HG03103 (cell line): ENCODE measurements around the gene PLXDC2.
"Not testable (repeated sequence)": the region's sequence is repeated elsewhere in the genome, so short reads cannot be mapped to it uniquely, and the experiment has no call there.

Source experiments
- ATAC-seq: cut with Tn5 transposase; IDR thresholded peaks from one replicate; pipeline ENCODE4 v1.9.1; 2021; ENCODE audit warnings: low read depth; ENCODE audit not compliant: unreplicated experiment

PLXDC2 gene

DNA sequence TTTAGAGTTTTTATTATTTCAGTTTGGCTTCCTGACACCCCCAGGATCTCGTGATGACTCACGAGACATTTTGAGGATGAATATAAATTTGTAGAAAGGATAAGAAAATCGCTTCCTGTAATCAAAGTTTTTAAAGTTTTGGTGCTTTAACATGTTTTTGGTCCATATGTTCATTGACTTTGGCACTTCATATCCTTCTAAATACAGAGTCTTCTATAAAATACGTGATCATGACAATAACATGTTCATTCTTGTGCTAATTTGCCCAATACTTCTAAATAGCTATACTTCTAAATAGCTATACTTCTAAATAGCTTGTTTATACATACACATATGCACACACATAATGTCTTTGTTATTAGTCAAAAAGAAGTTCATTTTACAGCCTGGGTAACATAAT is 341.9 kb downstream of the PLXDC2 start:
- ATAC-seq = no peak

DNA sequence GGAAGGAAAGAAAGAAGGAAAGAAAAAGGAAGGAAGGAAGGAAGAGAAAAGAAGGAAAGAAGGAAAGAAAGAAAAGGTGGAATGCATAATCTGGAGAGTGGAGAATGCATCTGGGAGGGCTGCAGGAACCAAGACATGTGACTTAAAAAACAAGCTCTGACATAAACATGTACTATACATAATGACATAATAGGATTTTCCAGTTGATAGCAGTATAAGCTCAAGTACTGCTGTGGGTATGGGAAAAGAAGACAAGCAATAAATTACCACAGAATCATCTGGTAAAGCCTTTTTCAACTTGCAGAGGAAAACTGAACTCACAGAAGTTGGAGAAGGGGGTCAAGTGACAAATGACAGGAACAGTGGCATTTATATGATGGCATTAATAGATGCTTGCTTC is 345.9 kb downstream of the PLXDC2 start:
- ATAC-seq = no peak

DNA sequence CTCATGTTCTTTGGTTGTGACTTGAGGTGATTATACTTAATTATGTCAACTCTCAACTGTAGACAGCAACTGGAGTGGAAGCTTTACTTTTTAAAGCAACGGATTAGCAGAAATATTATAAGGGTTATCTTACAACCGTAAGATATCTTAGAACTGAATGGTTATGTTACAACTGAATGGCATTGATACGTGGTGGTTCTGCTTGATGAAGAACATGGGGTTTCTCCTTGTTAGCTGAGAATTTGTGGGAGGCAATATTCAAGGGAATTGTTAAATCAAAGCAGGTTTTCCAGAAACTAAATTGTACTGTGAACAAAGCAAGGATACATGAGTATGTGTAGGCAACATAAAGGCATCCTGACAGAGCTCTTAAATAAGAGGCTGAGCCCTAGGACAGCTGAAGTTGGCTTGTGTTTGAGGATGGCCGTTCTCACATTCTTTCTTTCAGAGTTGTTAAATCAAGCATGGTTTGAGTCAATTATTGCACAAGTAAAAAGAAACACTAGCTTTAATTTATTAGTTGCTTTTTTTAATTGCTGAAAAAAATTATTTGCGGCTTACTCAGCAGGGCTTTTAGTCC is 350.0 kb downstream of the PLXDC2 start:
- no peak for ATAC-seq

DNA sequence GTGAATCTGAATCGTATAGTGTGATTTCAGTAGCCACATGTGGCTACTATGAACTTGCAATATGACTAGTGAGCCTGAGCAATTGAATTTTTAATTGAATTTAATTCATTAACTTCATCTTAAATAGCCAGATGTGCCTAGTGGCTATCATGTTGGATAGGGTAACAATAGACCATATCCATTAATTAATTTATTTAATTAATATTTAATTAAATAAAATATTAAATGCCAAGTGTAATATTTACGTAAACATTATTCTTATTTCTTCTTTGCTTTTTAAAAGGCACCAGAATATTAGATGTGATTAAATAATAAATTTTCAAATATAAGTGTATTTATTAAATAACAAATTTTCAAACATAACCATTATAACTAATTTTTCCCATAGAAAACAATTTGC is 354.4 kb downstream of the PLXDC2 start:
- ATAC-seq = no peak

- no peak for ATAC-seq
Observed at GRCh38 chr10:20173046-20173445, 356.8 kb downstream of the PLXDC2 start.

- no peak for ATAC-seq
Observed at GRCh38 chr10:20175719-20176118, 359.5 kb downstream of the PLXDC2 start.

GRCh38 chr10:20180766-20181165 is 364.5 kb downstream of the PLXDC2 start:
- ATAC-seq = no peak

DNA sequence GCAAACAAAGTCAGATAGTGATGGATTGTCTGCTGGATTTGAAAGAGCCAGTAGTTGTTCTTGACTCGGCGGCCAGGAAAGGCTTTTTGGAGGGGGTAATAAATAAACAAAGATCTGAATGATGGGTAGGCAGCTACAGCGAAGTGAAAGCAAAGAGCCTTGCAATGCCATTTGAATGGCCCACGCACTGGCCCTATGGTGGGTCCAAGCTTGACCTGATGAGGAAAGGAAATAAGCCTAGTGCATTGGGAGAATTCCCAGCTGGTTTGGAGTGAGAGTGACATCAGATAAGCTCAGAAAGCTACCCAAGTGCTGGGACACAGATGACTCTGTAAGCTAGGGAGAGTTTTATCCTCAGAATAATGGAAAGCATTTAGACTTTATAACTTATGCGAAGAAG is 365.2 kb downstream of the PLXDC2 start:
- ATAC-seq = no peak

- ATAC-seq = no peak
Observed at GRCh38 chr10:20185116-20185515, 368.9 kb downstream of the PLXDC2 start.

DNA sequence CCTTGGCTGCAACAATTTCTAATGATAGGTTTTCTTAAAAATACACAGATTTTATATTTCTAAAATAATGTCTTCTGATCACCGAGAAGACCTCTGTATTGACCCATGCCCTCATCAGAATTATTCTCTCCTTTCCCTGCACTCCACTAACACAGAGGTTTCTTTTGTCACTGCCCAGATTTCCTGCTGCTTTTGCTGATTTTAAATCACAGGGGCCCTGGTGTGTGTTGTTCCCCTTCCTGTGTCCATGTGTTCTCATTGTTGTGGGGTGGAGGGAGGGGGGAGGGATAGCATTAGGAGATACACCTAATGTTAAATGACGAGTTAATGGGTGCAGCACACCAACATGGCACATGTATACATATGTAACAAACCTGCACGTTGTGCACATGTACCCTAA is 375.2 kb downstream of the PLXDC2 start:
- ATAC-seq = not testable (repeated sequence)

DNA sequence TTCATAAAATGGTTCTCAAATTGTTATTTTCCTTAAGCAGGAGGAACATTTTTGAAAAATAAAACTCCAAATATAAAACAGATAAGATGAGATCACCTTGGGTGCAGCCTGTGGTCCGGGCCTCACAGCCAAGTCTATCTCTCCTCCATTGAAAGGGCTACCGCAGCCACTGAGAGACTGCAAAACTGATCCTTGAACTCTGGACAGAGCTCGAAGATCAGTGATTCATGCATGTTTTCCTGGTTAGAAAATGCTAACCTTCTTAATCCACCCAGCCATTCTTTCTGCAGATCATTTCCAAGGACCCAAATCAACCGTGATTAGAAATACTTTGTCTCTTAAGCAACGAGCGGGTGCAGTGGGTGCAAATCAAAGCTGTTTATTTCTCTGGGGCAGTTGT is 378.8 kb downstream of the PLXDC2 start:
- ATAC-seq = no peak

DNA sequence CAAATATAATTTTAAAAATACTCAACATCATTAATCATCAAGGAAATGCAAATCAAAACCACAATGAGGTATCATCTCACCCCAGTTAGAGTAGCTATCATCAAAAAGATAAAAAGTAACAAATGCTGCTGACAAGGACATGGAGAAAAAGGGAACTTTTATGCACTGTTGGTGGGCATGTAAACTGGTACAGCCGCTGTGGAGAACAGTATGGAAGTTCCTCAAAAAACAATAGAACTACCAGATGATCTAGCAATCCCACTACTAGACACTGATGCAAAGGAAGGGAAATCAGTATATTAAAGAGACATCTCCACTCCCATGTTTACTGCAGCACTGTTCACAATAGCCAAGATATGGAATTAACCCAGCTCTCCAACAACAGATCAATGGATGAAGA is 384.5 kb downstream of the PLXDC2 start:
- no peak for ATAC-seq

GRCh38 chr10:20202337-20202736 is 386.1 kb downstream of the PLXDC2 start:
- no peak for ATAC-seq

GRCh38 chr10:20207653-20208052 is 391.4 kb downstream of the PLXDC2 start:
- no peak for ATAC-seq

DNA sequence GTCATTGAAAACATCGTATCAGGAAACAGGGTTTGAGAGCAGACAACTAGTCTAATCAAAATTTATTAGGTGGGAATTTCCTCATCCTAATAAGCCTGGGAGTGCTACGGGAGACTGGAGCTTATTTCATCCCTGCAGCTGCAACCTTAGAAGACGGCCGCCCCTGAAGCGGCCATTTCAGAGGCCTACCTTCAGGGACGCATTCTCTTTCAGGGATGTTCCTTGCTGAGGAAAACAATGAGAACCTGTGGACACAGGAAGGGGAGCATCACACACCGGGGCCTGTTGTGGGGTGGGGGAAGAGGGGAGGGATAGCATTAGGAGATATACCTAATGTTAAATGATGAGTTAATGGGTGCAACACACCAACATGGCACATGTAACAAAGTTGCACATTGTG is 392.9 kb downstream of the PLXDC2 start:
- ATAC-seq = not testable (repeated sequence)

GRCh38 chr10:20215547-20216152 is 399.4 kb downstream of the PLXDC2 start:
- no peak for ATAC-seq

GRCh38 chr10:20221356-20221755 is 405.1 kb downstream of the PLXDC2 start:
- no peak for ATAC-seq

DNA sequence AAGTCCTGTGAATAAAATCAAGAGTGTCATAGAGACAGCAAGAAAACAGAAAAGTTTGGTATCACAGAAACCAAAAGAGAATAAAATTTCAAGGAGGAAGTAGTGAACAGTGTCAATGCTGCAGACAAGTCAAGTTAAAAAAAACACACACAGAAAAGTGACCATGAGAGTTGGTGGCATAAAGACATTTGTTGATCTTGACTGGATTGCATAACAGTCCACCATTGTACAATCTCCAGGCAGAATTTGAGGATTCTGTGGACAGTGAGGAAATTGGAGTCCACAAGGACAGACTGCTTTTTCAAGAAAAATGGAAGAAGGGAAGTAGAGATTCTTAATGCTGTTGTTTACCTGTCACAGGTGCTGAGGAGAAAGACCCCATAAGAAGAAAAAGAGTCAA is 412.5 kb downstream of the PLXDC2 start:
- ATAC-seq = no peak

GRCh38 chr10:20232079-20232705 is 416.0 kb downstream of the PLXDC2 start:
- ATAC-seq = no peak

GRCh38 chr10:20233423-20233822 is 417.2 kb downstream of the PLXDC2 start:
- ATAC-seq = no peak

DNA sequence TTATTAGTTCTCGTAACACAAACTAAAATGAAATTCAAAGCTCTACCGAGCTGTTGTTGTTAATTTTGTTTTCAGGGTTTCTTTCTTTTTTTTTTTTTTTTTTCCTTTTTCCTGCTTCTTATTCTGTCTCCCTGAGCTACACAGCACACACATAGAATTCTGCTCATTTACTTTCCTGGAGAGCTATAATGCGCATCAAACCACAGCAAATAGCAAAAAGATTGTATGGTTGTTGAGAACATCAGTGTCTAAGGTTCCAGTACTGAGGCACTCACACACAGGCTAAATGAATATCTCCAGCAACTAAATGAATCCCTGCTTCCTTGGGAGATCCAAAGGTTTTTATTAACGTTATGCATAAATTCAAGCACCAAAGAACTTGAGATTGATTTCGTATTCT is 418.3 kb downstream of the PLXDC2 start:
- no peak for ATAC-seq

DNA sequence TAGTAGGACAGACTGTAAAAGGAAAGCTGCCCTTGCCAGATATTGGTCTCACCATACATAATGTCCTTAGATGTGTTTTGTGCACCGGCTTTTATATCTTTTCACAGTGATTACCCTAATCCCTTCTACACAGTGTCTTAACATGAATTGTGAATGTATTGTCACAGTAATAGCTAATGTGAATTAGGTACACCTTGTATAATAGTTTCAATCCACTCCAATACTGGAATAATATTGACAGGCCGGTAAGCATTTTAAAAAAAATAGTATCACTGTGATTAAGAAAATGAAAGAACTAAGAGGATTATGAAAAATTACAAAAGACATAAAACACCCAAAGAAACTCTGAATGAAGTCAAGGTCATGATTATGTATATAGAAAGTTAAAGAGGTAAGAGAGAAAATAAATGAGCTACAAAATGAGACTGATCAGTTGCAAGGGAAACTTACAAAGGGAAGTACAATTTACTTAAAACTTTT is 420.9 kb downstream of the PLXDC2 start:
- ATAC-seq = no peak
